ENCODE data around the gene C1orf50. TPM values are rescaled to one million over a fixed set of nuclear protein-coding genes. Genes with fewer than 3 reads are reported as not detected.

The C1orf50 gene
- total RNA-seq, 1 donor from 2014 or later, result 12.0 TPM

- Mint-ChIP-seq H3K27me3 (no peaks in the 10 kb centered on the region), H3K9me3 (ENCODE audit: low read depth) (peaks cover 4% of the 10 kb centered on the region), H3K27ac (peak overlapping the region; percentile 62), H3K4me1 (ENCODE audit: low read depth) (no peaks in the 10 kb centered on the region), H3K36me3 (ENCODE audit: insufficient read depth) (peaks cover 36% of the 10 kb centered on the region), H3K4me3 (ENCODE audit: low read depth) (no peak overlapping the region)
- DNase-seq (ENCODE audit: low spot score, unreplicated experiment), result no peak
- TF ChIP-seq CTCF (IDR thresholded peaks at IDR 0.05; ENCODE audit: unreplicated experiment), result peak; percentile 58
These were observed 9.8 kb upstream of the C1orf50 start for GRCh38 chr1:42756956-42757891.

- no peaks in the 10 kb centered on the region for H3K9me3 Mint-ChIP-seq (ENCODE audit: low read depth)
- DNase-seq (ENCODE audit: low spot score, unreplicated experiment), result no peak
- H3K27ac Mint-ChIP-seq, result no peak overlapping the region
- no peaks in the 10 kb centered on the region for H3K4me1 Mint-ChIP-seq (ENCODE audit: low read depth)
- no peak for TF ChIP-seq CTCF (IDR thresholded peaks at IDR 0.05; ENCODE audit: unreplicated experiment)
- H3K27me3 Mint-ChIP-seq, result no peaks in the 10 kb centered on the region
- peaks cover 29% of the 10 kb centered on the region for H3K36me3 Mint-ChIP-seq (ENCODE audit: insufficient read depth)
- no peak overlapping the region for H3K4me3 Mint-ChIP-seq (ENCODE audit: low read depth)
These were observed 9.2 kb upstream of the C1orf50 start for GRCh38 chr1:42757892-42758275.

GRCh38 chr1:42758641-42759040 is 8.4 kb upstream of the C1orf50 start:
- Mint-ChIP-seq H3K27ac (no peak overlapping the region), H3K36me3 (ENCODE audit: insufficient read depth) (peaks cover 23% of the 10 kb centered on the region), H3K4me3 (ENCODE audit: low read depth) (no peak overlapping the region), H3K9me3 (ENCODE audit: low read depth) (no peaks in the 10 kb centered on the region), H3K27me3 (no peaks in the 10 kb centered on the region), H3K4me1 (ENCODE audit: low read depth) (no peaks in the 10 kb centered on the region)
- DNase-seq (ENCODE audit: low spot score, unreplicated experiment), result no peak
- no peak for TF ChIP-seq CTCF (IDR thresholded peaks at IDR 0.05; ENCODE audit: unreplicated experiment)

GRCh38 chr1:42759114-42759513 is 7.9 kb upstream of the C1orf50 start:
- TF ChIP-seq CTCF (IDR thresholded peaks at IDR 0.05; ENCODE audit: unreplicated experiment), result no peak
- peaks cover 19% of the 10 kb centered on the region for H3K36me3 Mint-ChIP-seq (ENCODE audit: insufficient read depth)
- H3K27me3 Mint-ChIP-seq, result no peaks in the 10 kb centered on the region
- no peaks in the 10 kb centered on the region for H3K4me1 Mint-ChIP-seq (ENCODE audit: low read depth)
- no peaks in the 10 kb centered on the region for H3K9me3 Mint-ChIP-seq (ENCODE audit: low read depth)
- DNase-seq (ENCODE audit: low spot score, unreplicated experiment), result no peak
- H3K27ac Mint-ChIP-seq, result no peak overlapping the region
- H3K4me3 Mint-ChIP-seq (ENCODE audit: low read depth), result no peak overlapping the region

GRCh38 chr1:42761567-42761966 is 5.5 kb upstream of the C1orf50 start:
- H3K27me3 Mint-ChIP-seq, result no peaks in the 10 kb centered on the region
- no peak overlapping the region for H3K4me3 Mint-ChIP-seq (ENCODE audit: low read depth)
- peaks cover 6% of the 10 kb centered on the region for H3K36me3 Mint-ChIP-seq (ENCODE audit: insufficient read depth)
- H3K4me1 Mint-ChIP-seq (ENCODE audit: low read depth), result no peaks in the 10 kb centered on the region
- no peak for DNase-seq (ENCODE audit: low spot score, unreplicated experiment)
- no peaks in the 10 kb centered on the region for H3K9me3 Mint-ChIP-seq (ENCODE audit: low read depth)
- no peak overlapping the region for H3K27ac Mint-ChIP-seq
- no peak for TF ChIP-seq CTCF (IDR thresholded peaks at IDR 0.05; ENCODE audit: unreplicated experiment)
